GM12878 (cell line): Measurements from ENCODE around the gene IL34. TPM values are rescaled to one million over a fixed set of nuclear protein-coding genes. Genes with fewer than 3 reads are reported as not detected.
A peak's percentile ranks its signal among the peaks of the same experiment; 100 is the strongest.

Experiments
- ATAC-seq: fragments of 200-7000 bp; cut with Tn5 transposase; 3 replicates; pipeline ENCODE4 v1.9.1; 2020; ENCODE audit warnings: mild to moderate bottlenecking, moderate library complexity
- BruUV-seq: library from RNA; stranded (reverse); fragments of 400-500 nt; replicated peaks from 2 replicates; lab custom pipeline; 2021; lab: Mats Ljungman, UMichigan
- CTCF ChIA-PET: fragments of 300-600 bp; sonication (Branson Sonifier 250); formaldehyde crosslinking; extraction: SDS; loops from one replicate; lab custom pipeline; 2021; ENCODE audit warnings: inconsistent platforms; lab: Yijun Ruan, JAX
- POLR2A ChIA-PET: fragments of 350-600 bp; formaldehyde crosslinking; extraction: SDS; loops from one replicate; lab custom pipeline; 2021; ENCODE audit warnings: inconsistent platforms; lab: Charles Lee
- RAD21 ChIA-PET: fragments of 300-600 bp; sonication (Branson Sonifier 250); formaldehyde crosslinking; loops from one replicate; lab custom pipeline; 2023; ENCODE audit warnings: antibody characterized with exemption; ENCODE audit not compliant: unreplicated experiment; lab: Charles Lee
- SMC1A ChIA-PET: fragments of 300-600 bp; sonication (Branson Sonifier 250); formaldehyde crosslinking; loops from one replicate; lab custom pipeline; 2023; ENCODE audit not compliant: unreplicated experiment, uncharacterized antibody; lab: Charles Lee
- DNase-seq: peaks from one replicate; pipeline ENCODE4 v3.0.0-alpha.2; 2011; ENCODE audit warnings: low read depth, low spot score
- FAIRE-seq: peaks from 3 replicates; lab custom pipeline; 2011; peaks lifted over from hg19 to GRCh38; lab: Jason Lieb, UNC
- H2AFZ ChIP-seq: 2 replicates; pipeline ENCODE4 v1.6.0; 2011; ENCODE audit warnings: low read depth, low read length, control low read depth; ENCODE audit not compliant: control insufficient read depth
- H3K27ac ChIP-seq: 2 replicates; pipeline ENCODE4 v1.5.1; 2011; ENCODE audit warnings: control low read depth; ENCODE audit not compliant: control insufficient read depth, insufficient read depth
- H3K27me3 ChIP-seq, 2 experiments: replicated peaks in 1 of 2; 2 replicates each; pipeline versions ENCODE4 v1.6.0 to v1.6.1; 2011; ENCODE audit warnings: low read length in 1 of 2; ENCODE audit not compliant: control insufficient read depth in 2 of 2, insufficient read depth in 2 of 2
- H3K36me3 ChIP-seq, 2 experiments: 2 replicates each; pipeline ENCODE4 v1.5.1; 2011; ENCODE audit warnings: low read length in 1 of 2; ENCODE audit not compliant: control insufficient read depth in 2 of 2, insufficient read depth in 2 of 2
- H3K4me1 ChIP-seq: 2 replicates; pipeline ENCODE4 v1.6.1; 2011; ENCODE audit warnings: mild to moderate bottlenecking, low read length, moderate library complexity, mixed read lengths; ENCODE audit not compliant: control insufficient read depth, insufficient read depth
- H3K4me2 ChIP-seq: 2 replicates; pipeline ENCODE4 v1.6.0; 2011; ENCODE audit warnings: control low read depth; ENCODE audit not compliant: control insufficient read depth, insufficient read depth
- H3K4me3 ChIP-seq: fragments of 200-600 bp; sonication (generic); 2 replicates; pipeline ENCODE4 v1.5.1; 2016
- H3K79me2 ChIP-seq: 2 replicates; pipeline ENCODE4 v1.6.0; 2011; ENCODE audit warnings: low read length; ENCODE audit not compliant: control insufficient read depth, insufficient read depth
- H3K9ac ChIP-seq: 2 replicates; pipeline ENCODE4 v1.8.0; 2011; ENCODE audit warnings: low read length, control low read depth, mixed read lengths; ENCODE audit not compliant: control insufficient read depth, insufficient read depth
- H3K9me3 ChIP-seq: replicated peaks from 3 replicates; pipeline ENCODE4 v1.5.1; 2011; ENCODE audit warnings: mild to moderate bottlenecking, low read length; ENCODE audit not compliant: control insufficient read depth, insufficient read depth
- H4K20me1 ChIP-seq: 2 replicates; pipeline ENCODE4 v1.6.0; 2011; ENCODE audit not compliant: control insufficient read depth, insufficient read depth
- CREM ChIP-seq: IDR thresholded peaks from 2 replicates; pipeline ENCODE4 v1.6.1; 2014; ENCODE audit warnings: antibody characterized with exemption, low read depth
- CTCF ChIP-seq, 3 experiments: IDR thresholded peaks in 2 of 3; conservative IDR thresholded peaks in 1 of 3; 2 replicates each; pipeline ENCODE4 v1.5.1; 2011; ENCODE audit warnings: low read depth in 3 of 3, low read length in 3 of 3, mild to moderate bottlenecking in 3 of 3, control low read depth in 2 of 3, moderate library complexity in 2 of 3, inconsistent platforms in 1 of 3, mixed read lengths in 1 of 3; ENCODE audit not compliant: control insufficient read depth in 2 of 3, insufficient read depth in 1 of 3; ENCODE audit errors: extremely low read depth in 1 of 3
- ETV6 ChIP-seq, 2 experiments: fragments of 450-650 bp in 1 of 2; IDR thresholded peaks in 1 of 2; conservative IDR thresholded peaks in 1 of 2; 2 replicates each; pipeline ENCODE4 v1.6.1; 2014; ENCODE audit warnings: antibody characterized with exemption in 1 of 2, borderline replicate concordance in 1 of 2, low read depth in 1 of 2, mild to moderate bottlenecking in 1 of 2, moderate library complexity in 1 of 2
- HDGF ChIP-seq: fragments of 450-650 bp; IDR thresholded peaks from 2 replicates; pipeline ENCODE4 v1.6.1; 2016; ENCODE audit warnings: antibody characterized with exemption
- JUND ChIP-seq: IDR thresholded peaks from 2 replicates; pipeline ENCODE4 v1.6.1; 2012; ENCODE audit warnings: low read depth, mild to moderate bottlenecking, low read length, improper control_type of control experiment, moderate library complexity
- MEF2B ChIP-seq: fragments of 450-650 bp; IDR thresholded peaks from 2 replicates; pipeline ENCODE4 v1.6.1; 2018; ENCODE audit warnings: mild to moderate bottlenecking, moderate library complexity; ENCODE audit not compliant: partially characterized antibody, poor library complexity, severe bottlenecking
- NFYB ChIP-seq: IDR thresholded peaks from 2 replicates; pipeline ENCODE4 v1.6.1; 2011; ENCODE audit warnings: low read depth, mild to moderate bottlenecking, low read length, improper control_type of control experiment, moderate library complexity; ENCODE audit not compliant: insufficient read depth
- PAX8 ChIP-seq: fragments of 450-650 bp; IDR thresholded peaks from 2 replicates; pipeline ENCODE4 v1.6.1; 2017; ENCODE audit warnings: mild to moderate bottlenecking, moderate library complexity
- SREBF1 ChIP-seq: IDR thresholded peaks from 2 replicates; pipeline ENCODE4 v1.6.1; 2012; ENCODE audit warnings: mild to moderate bottlenecking, low read length
- ZBED1 ChIP-seq: IDR thresholded peaks from 2 replicates; pipeline ENCODE4 v1.6.1; 2016; ENCODE audit warnings: borderline replicate concordance
- ZZZ3 ChIP-seq: IDR thresholded peaks from 2 replicates; pipeline ENCODE4 v1.6.1; 2011; ENCODE audit warnings: low read depth; ENCODE audit not compliant: control insufficient read depth, insufficient read length
- WGBS: methylation state at CpG from one replicate; pipeline ENCODE4 v1.1.6; 2016; ENCODE audit warnings: low lambda C conversion rate; ENCODE audit not compliant: insufficient replicate concordance, insufficient coverage; ENCODE audit errors: missing lambda C conversion rate; 5-methylcytosine and 5-hydroxymethylcytosine counted together
- in situ Hi-C: fragments of 300-500 bp; cut with MboI; formaldehyde crosslinking; loops from 9 replicates; pipeline ENCODE4 v1.14.3; 2018; ENCODE audit warnings: mixed read lengths
- intact Hi-C: fragments of 100-400 bp; cut with micrococcal nuclease; formaldehyde crosslinking; loops from one replicate; pipeline ENCODE4 v1.14.2; 2022; ENCODE audit not compliant: unreplicated experiment
- polyA plus RNA-seq, 11 experiments: library from polyadenylated mRNA; depleted of rRNA in 4 of 11; unstranded in 6 of 11; stranded (reverse) in 5 of 11; fragments of >200 nt; fragmentation: Nextera tagmentation in 4 of 11; fragmentation: Illumina TruSeq in 1 of 11; extraction: Ambion mirVana in 4 of 11; extraction: Trizol in 1 of 11; gene quantifications; 1 replicate in 1 of 11; 2 replicates in 10 of 11; pipeline versions ENCODE4 v1.2.1 to v1.2.3, GENCODE V29; 2011 to 2016; ENCODE audit warnings: inconsistent platforms in 2 of 11, missing spikeins in 2 of 11, low read depth in 1 of 11
- total RNA-seq, 4 experiments: library from RNA; depleted of rRNA in 3 of 4; stranded (reverse); fragments of >200 nt in 3 of 4; fragmentation: Illumina TruSeq in 1 of 4; extraction: Trizol in 1 of 4; gene quantifications; 2 replicates each; pipeline versions ENCODE4 v1.2.1 to v1.2.3, GENCODE V29; 2013 to 2021
- TF ChIP-seq, protein P1 (sequence below): IDR thresholded peaks from 2 replicates; pipeline ENCODE4 v1.6.1; 2012; ENCODE audit warnings: low read length, inconsistent platforms

IL34 gene
- total and polyA plus RNA-seq, 10 of the 15 experiments (the other 5 are each of a cell fraction or from before 2014, with no cell fraction given), result 0.27 to 0.40 TPM; not detected in 8

DNA sequence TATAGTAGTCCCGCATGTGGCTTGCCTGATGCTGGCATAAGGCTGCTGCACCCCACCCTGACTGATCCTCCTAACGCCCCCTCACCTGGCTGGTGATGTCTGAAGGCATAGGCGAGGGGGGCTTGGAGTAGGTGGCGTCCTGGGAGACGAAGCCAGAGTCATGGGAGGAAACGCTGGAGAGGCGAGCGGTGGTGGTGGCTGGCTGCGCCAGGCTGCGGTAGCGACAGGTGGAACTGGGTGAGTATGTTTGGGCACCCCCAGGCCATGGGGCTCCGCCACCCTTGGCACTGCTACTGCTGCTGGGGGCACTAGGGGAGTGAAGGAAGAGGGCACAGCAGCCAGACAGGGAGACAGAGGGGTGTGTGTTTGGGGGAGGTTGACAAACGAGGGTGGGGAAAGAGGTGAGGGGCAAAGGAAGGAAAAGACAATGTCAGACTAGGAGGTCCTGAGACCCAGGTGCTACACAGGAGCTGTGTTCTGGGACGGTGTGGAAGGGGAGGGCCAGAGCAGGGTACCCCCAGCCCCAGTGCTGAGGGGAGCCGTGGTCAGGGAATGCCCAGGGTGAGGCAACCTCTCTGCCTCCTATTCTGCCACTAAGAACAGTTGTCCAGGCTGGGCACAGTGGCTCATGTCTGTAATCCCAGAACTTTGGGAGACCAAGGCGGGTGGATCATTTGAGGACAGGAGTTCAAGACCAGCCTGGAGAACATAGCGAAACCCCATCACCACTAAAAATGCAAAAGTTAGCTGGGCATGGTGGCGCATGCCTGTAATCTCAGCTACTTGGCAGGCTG, 28.1 kb downstream of the IL34 start:
- ATAC-seq (0 out of 3 replicates have a peak, but pooled peaks have one; percentile 10), DNase-seq (no peak), FAIRE-seq (no peak)
- no peaks in the 10 kb centered on the region for H3K79me2 ChIP-seq
- no TSS peak for BruUV-seq
- ChIA-PET SMC1A (no interaction called here), POLR2A (no interaction called here), CTCF (interaction anchor here (0.6 kb wide), 1 partner anchor 21 kb away, joined by 3 read pairs; no protein-coding TSS in a partner anchor), RAD21 (no interaction called here)
- TF ChIP-seq, protein P1, sequence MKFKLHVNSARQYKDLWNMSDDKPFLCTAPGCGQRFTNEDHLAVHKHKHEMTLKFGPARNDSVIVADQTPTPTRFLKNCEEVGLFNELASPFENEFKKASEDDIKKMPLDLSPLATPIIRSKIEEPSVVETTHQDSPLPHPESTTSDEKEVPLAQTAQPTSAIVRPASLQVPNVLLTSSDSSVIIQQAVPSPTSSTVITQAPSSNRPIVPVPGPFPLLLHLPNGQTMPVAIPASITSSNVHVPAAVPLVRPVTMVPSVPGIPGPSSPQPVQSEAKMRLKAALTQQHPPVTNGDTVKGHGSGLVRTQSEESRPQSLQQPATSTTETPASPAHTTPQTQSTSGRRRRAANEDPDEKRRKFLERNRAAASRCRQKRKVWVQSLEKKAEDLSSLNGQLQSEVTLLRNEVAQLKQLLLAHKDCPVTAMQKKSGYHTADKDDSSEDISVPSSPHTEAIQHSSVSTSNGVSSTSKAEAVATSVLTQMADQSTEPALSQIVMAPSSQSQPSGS, result no peak
- TF ChIP-seq HDGF (no peak), CREM (no peak), SREBF1 (no peak), PAX8 (no peak), NFYB (no peak), JUND (no peak), MEF2B (no peak), ZZZ3 (no peak), CTCF (IDR thresholded peaks at IDR 0.05 in 2 of 3, conservative IDR thresholded peaks at IDR 0.05 in 1 of 3; ENCODE audit: control insufficient read depth in 2 of 3, extremely low read depth in 1 of 3, insufficient read depth in 1 of 3, low read depth in 3 of 3, low read length in 3 of 3) (no peak), ETV6 (conservative IDR thresholded peaks at IDR 0.05 in 1 of 2, IDR thresholded peaks at IDR 0.05 in 1 of 2; ENCODE audit: borderline replicate concordance in 1 of 2, low read depth in 1 of 2) (no peak), ZBED1 (no peak)
- no peak overlapping the region for H3K4me2 ChIP-seq
- no peaks in the 10 kb centered on the region for H3K9me3 ChIP-seq
- intact Hi-C loops, result no loop called here
- H2AFZ ChIP-seq, result no peak overlapping the region
- H3K4me3 ChIP-seq, result no peak overlapping the region
- WGBS, result 57% methylated on average over 18 of the region's 18 CpGs
- H3K4me1 ChIP-seq, result no peaks in the 10 kb centered on the region
- H3K36me3 ChIP-seq, result no peaks in the 10 kb centered on the region
- no peaks in the 10 kb centered on the region; a peak in 1 of 4 replicates for H3K27me3 ChIP-seq
- in situ Hi-C loops, result no loop called here
- H4K20me1 ChIP-seq, result no peaks in the 10 kb centered on the region
- H3K27ac ChIP-seq, result no peak overlapping the region
- no peak overlapping the region for H3K9ac ChIP-seq
